GM21737 (cell line): ENCODE results near the gene IER3.

Experiments used
- ATAC-seq: cut with Tn5 transposase; IDR thresholded peaks from one replicate; pipeline ENCODE4 v1.9.1; 2021; ENCODE audit warnings: mild to moderate bottlenecking, moderate library complexity; ENCODE audit not compliant: unreplicated experiment

IER3 gene

GRCh38 chr6:30709101-30709868 is 35.1 kb downstream of the IER3 start:
- no peak for ATAC-seq

- no peak for ATAC-seq
Measured at GRCh38 chr6:30707281-30707850, 37.0 kb downstream of the IER3 start.

GRCh38 chr6:30705620-30706019 is 38.7 kb downstream of the IER3 start:
- ATAC-seq, result no peak

GRCh38 chr6:30703821-30704220 is 40.5 kb downstream of the IER3 start:
- ATAC-seq, result no peak

GRCh38 chr6:30703011-30703410 is 41.3 kb downstream of the IER3 start:
- ATAC-seq, result no peak

- ATAC-seq, result no peak
Measured at GRCh38 chr6:30700340-30700739, 44.0 kb downstream of the IER3 start.

GRCh38 chr6:30696432-30696831 is 47.9 kb downstream of the IER3 start:
- ATAC-seq, result no peak
